Peyer's patch (tissue), 4 donors: ENCODE results near the gene NDRG4. TPM values are rescaled to one million over a fixed set of nuclear protein-coding genes. Genes with fewer than 3 reads are reported as not detected.
A peak's percentile ranks its signal among the peaks of the same experiment; 100 is the strongest.

Source experiments
- DNase-seq, 3 donors: peaks; one replicate each; pipeline ENCODE4 v3.0.0-alpha.2; 2017 to 2019
- H3K27ac ChIP-seq, 4 donors: fragments of 200-600 bp; sonication (generic); one replicate each; pipeline ENCODE4 v1.5.1; 2016 to 2019
- H3K27me3 ChIP-seq, 2 donors: fragments of 200-600 bp; sonication (generic); one replicate each; pipeline ENCODE4 v1.5.1; 2019
- H3K36me3 ChIP-seq, 3 donors: fragments of 200-600 bp; sonication (generic); one replicate each; pipeline ENCODE4 v1.5.1; 2016 to 2019
- H3K4me1 ChIP-seq, 4 donors: fragments of 200-600 bp; sonication (generic); one replicate each; pipeline ENCODE4 v1.5.1; 2016 to 2019
- H3K4me3 ChIP-seq, 4 donors: fragments of 200-600 bp; sonication (generic); 1 replicate in 3 of 4; 2 replicates in 1 of 4; pipeline ENCODE4 v1.5.1; 2016 to 2019; ENCODE audit warnings: mild to moderate bottlenecking in 1 of 4
- H3K9me3 ChIP-seq, 4 donors: fragments of 200-600 bp; sonication (generic); one replicate each; pipeline ENCODE4 v1.5.1; 2016 to 2019; ENCODE audit warnings: mild to moderate bottlenecking in 1 of 4
- POLR2A ChIP-seq, 2 donors: fragments of 450-650 bp; IDR thresholded peaks; one replicate each; pipeline ENCODE4 v1.5.1; 2017; ENCODE audit warnings: antibody characterized with exemption in 2 of 2, mild to moderate bottlenecking in 2 of 2, moderate library complexity in 2 of 2
- total RNA-seq, 4 donors: library from RNA; depleted of rRNA; stranded (reverse); fragments of >200 nt; gene quantifications; one replicate each; pipeline ENCODE4 v1.1.0, GENCODE V29; 2016
- TF ChIP-seq, protein P1 (sequence below), 6 experiments: fragments of 450-650 bp in 4 of 6; fragments of 200-600 bp in 2 of 6; sonication (generic) in 1 of 6; IDR thresholded peaks; one replicate each; pipeline ENCODE4 v1.5.1; 2017 to 2019; ENCODE audit warnings: antibody characterized with exemption in 6 of 6, mild to moderate bottlenecking in 3 of 6, moderate library complexity in 1 of 6

Gene NDRG4
- total RNA-seq, 4 donors from 2014 or later, result 2.1 to 7.1 (median 4.9) TPM; not detected in 1

DNA sequence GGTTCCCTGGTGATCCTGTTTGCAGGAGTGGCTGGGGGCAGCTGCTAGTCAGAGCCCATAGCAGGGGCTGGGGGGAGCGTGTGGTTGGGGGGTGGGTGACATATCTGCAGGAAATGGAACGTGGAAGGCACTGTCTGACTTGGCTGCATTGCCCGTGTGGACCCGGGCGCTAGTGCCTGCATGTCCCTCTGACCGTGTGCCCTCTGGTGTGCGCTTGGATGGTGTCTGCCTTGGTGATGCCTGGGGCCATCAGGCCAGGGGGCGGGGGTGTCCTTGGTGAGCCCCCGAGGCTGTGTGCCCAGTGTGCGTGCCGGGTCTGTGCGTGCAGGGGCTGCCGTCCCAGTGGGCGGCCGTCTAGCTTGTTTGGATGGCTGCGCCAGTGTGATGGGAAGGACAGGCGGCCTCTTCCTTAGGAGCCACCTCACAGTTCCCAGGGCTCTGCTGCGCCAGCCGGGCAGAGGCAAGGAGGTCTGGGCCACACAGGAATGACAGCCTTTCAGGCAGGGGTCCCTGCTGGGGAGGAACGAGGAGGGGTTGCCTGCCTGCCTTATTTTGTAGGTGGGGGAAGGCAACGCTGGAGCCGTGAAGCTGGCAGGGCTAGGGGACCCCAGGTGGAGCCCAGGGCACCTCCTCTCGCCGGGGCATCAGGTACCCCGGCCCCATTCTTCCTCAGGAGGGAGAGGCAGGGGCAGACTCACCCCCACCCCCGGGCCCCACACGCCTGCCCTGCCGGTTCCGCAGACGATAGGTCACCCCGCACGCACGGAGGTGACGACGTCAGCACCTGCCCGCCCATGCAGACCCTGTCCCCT, 693 bp downstream of the NDRG4 start:
- H3K9me3 ChIP-seq, result no peaks in the 10 kb centered on the region
- DNase-seq, result no peak
- H3K27me3 ChIP-seq, result peaks cover 0 to 9% of the 10 kb centered on the region in 2 donors
- TF ChIP-seq, protein P1, sequence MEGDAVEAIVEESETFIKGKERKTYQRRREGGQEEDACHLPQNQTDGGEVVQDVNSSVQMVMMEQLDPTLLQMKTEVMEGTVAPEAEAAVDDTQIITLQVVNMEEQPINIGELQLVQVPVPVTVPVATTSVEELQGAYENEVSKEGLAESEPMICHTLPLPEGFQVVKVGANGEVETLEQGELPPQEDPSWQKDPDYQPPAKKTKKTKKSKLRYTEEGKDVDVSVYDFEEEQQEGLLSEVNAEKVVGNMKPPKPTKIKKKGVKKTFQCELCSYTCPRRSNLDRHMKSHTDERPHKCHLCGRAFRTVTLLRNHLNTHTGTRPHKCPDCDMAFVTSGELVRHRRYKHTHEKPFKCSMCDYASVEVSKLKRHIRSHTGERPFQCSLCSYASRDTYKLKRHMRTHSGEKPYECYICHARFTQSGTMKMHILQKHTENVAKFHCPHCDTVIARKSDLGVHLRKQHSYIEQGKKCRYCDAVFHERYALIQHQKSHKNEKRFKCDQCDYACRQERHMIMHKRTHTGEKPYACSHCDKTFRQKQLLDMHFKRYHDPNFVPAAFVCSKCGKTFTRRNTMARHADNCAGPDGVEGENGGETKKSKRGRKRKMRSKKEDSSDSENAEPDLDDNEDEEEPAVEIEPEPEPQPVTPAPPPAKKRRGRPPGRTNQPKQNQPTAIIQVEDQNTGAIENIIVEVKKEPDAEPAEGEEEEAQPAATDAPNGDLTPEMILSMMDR (IDR thresholded peaks at IDR 0.05), result no peak
- TF ChIP-seq POLR2A (IDR thresholded peaks at IDR 0.05), result no peak
- H3K4me3 ChIP-seq, result peak overlapping the region; percentile 29 to 51 (median 32)
- H3K36me3 ChIP-seq, result no peaks in the 10 kb centered on the region
- H3K27ac ChIP-seq, result no peak overlapping the region
- peaks cover 0 to 20% (median 12%) of the 10 kb centered on the region in 4 donors for H3K4me1 ChIP-seq

DNA sequence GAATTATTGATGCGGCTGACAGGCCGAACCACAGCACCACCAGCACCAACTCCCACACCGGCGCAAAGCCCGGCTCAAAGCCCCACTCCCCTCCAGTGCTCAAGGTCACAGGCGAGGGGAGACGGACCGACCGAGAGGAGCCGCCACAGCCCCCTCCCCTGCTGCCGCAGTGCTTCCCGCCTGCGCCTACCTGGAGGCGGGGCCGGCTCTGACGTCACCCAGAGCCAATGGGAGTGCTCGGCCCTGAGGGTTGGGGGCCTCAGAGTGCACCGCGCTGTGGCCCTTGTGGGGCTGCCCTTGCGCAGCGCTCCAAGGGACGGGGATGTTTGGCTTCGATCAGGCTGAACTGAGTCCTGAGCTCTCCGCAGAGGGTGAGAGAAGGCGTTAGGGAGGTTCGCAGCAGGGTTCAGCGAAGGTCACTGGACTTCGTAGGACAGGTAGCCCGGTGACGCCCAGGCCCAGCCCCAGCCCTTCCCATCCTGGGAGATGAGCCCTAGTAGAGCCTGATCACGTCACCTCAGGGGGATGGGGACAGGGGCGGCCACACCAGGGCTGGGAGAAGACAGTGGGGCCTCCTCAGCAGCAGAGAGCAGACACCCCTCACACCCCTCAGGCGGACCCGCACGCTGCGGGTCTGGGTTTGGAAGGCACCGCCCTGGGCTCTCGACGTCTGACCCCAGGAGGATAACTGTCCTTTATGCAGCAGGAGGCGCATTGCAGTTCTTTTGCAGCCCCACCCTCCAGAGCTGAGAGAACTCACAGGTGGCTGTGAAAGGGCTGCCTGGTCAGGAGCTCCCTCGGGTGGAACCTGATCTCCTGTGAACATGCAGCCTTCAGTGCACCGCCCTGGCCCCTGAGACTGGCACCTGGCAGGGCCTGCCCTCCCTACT, 1.5 kb downstream of the NDRG4 start:
- Histone ChIP-seq H3K4me3 (peak overlapping the region; percentile 29 to 51 (median 32)), H3K36me3 (no peaks in the 10 kb centered on the region), H3K4me1 (peaks cover 0 to 20% (median 12%) of the 10 kb centered on the region in 4 donors), H3K27me3 (peaks cover 0 to 9% of the 10 kb centered on the region in 2 donors), H3K9me3 (no peaks in the 10 kb centered on the region), H3K27ac (no peak overlapping the region)
- peak; percentile 41 to 61 (median 59) for DNase-seq
- TF ChIP-seq, protein P1 (IDR thresholded peaks at IDR 0.05), result no peak
- TF ChIP-seq POLR2A (IDR thresholded peaks at IDR 0.05), result no peak

DNA sequence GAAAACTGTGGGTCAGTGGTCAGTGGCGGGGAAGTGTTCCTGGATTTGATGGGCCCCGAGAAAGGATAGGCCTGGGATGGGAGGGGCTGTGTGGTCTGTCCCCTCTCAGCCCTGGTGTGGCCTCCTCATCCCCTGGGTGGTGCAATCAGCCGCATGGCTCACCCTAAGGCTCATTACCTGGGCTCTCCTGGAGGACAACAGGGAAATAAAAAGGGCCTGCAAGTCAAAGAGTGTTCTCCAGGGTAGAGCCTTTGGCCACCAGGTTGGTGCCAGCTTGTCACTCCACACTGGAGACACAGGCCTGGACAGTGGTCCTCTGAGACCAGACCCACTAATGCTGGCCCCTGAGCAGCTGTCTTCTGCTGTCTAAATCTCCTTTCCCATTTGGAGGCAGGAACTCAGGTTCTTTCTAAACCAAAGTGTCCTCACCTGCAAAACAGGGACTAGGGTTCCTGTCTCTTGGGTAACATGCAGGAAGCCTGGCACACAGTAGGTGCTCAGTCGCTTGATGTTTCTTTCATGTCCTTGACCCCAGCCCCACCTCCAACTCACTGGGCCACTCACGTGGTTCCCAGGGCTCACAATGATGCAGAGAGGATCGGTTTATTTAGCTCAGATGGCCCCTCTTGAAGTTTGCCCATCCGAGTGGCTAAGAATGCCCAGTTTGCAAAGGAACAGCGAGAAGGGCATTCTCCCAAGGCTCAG, 2.4 kb downstream of the NDRG4 start:
- H3K9me3 ChIP-seq, result no peaks in the 10 kb centered on the region
- H3K36me3 ChIP-seq, result no peaks in the 10 kb centered on the region
- H3K27me3 ChIP-seq, result peaks cover 0 to 9% of the 10 kb centered on the region in 2 donors

DNA sequence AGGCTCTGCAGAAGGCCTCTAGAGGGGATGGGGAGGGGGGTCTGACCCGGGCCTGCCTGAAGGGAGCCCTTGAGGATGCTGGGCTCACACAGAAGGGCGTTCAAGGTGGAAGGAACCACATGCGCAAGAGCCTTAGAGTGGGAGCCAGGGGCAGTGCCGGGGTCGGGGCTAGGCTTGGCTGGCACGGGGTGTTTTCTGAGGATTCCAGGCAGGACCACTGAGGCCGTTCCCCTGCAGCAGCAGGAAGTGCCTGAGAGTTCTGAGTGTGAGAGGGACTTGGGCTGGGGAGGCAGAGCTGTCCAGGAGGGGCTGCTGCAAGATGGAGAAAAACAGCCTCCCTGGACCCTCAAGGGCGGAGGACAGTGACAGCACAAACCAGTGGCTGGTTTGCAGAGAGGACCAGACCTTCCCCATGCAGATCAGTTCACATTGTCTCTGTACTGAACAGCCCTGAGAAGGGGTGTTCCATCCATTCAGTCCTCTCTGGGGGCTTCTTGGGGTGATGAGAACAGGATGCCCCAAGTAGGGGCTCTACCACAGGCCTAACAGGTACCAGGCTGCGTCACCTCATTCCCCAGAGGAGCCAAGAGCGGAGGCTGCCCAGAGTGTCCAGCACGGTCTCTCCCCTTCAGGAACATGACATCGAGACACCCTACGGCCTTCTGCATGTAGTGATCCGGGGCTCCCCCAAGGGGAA, 3.4 kb downstream of the NDRG4 start:
- TF ChIP-seq POLR2A (IDR thresholded peaks at IDR 0.05), result no peak
- TF ChIP-seq, protein P1 (IDR thresholded peaks at IDR 0.05), result no peak
- no peaks in the 10 kb centered on the region for H3K9me3 ChIP-seq
- no peak overlapping the region for H3K4me3 ChIP-seq
- H3K27ac ChIP-seq, result no peak overlapping the region
- no peaks in the 10 kb centered on the region for H3K36me3 ChIP-seq
- H3K4me1 ChIP-seq, result peaks cover 0 to 20% (median 12%) of the 10 kb centered on the region in 4 donors
- DNase-seq, result peak in 1 of 3 donors; percentile 28
- peaks cover 0 to 9% of the 10 kb centered on the region in 2 donors for H3K27me3 ChIP-seq

More for the DNA sequence above, 2.4 kb downstream of the NDRG4 start:
- no peak for TF ChIP-seq POLR2A (IDR thresholded peaks at IDR 0.05)
- TF ChIP-seq, protein P1 (IDR thresholded peaks at IDR 0.05), result no peak
- Histone ChIP-seq H3K4me3 (no peak overlapping the region), H3K4me1 (peaks cover 0 to 20% (median 12%) of the 10 kb centered on the region in 4 donors), H3K27ac (no peak overlapping the region)
- DNase-seq, result peak in 1 of 3 donors; percentile 26
